GM18505 (cell line): ENCODE data around the gene TBKBP1.

Experiments used
- ATAC-seq: cut with Tn5 transposase; IDR thresholded peaks from one replicate; pipeline ENCODE4 v1.9.1; 2021; ENCODE audit not compliant: unreplicated experiment
- POLR2A ChIP-seq: IDR thresholded peaks from 4 replicates; pipeline ENCODE4 v1.6.1; 2011; ENCODE audit warnings: borderline replicate concordance; ENCODE audit not compliant: insufficient read depth, insufficient read length; ENCODE audit errors: extremely low read depth

TBKBP1 gene

GRCh38 chr17:47744168-47745036 is 50.4 kb downstream of the TBKBP1 start:
- no peak for TF ChIP-seq POLR2A
- ATAC-seq, result no peak

GRCh38 chr17:47745037-47745380 is 51.0 kb downstream of the TBKBP1 start:
- no peak for TF ChIP-seq POLR2A
- ATAC-seq, result no peak

GRCh38 chr17:47751471-47751870 is 57.5 kb downstream of the TBKBP1 start:
- ATAC-seq, result no peak
- TF ChIP-seq POLR2A, result no peak

GRCh38 chr17:47757386-47757785 is 63.4 kb downstream of the TBKBP1 start:
- ATAC-seq, result no peak
- no peak for TF ChIP-seq POLR2A

- no peak for TF ChIP-seq POLR2A
- no peak for ATAC-seq
Measured at GRCh38 chr17:47760409-47761140, 66.6 kb downstream of the TBKBP1 start.
